Measurements from ENCODE around the gene ITPKC.

DNA sequence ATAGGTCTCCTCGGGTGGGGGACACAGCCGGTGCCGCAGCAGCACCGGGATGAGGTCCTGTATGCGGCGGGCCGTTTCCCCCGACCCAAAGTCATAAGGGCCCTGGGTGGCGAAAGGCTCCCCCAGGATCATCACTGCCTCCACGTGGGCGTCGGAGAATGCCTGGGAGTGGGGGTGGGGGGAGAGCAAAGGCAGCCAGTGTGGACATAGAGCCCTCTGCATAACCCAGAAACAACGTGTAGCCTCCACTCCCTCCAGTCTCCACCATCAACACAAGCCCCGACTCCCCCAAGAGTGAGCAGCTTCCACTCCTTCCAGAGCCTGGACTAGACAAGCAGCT lies 24.7 kb upstream of the ITPKC start:
- no peak for TF ChIP-seq EZH2 (IDR thresholded peaks at IDR 0.05; ENCODE audit: low read depth, unreplicated experiment)
- TF ChIP-seq, protein P1, sequence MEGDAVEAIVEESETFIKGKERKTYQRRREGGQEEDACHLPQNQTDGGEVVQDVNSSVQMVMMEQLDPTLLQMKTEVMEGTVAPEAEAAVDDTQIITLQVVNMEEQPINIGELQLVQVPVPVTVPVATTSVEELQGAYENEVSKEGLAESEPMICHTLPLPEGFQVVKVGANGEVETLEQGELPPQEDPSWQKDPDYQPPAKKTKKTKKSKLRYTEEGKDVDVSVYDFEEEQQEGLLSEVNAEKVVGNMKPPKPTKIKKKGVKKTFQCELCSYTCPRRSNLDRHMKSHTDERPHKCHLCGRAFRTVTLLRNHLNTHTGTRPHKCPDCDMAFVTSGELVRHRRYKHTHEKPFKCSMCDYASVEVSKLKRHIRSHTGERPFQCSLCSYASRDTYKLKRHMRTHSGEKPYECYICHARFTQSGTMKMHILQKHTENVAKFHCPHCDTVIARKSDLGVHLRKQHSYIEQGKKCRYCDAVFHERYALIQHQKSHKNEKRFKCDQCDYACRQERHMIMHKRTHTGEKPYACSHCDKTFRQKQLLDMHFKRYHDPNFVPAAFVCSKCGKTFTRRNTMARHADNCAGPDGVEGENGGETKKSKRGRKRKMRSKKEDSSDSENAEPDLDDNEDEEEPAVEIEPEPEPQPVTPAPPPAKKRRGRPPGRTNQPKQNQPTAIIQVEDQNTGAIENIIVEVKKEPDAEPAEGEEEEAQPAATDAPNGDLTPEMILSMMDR (conservative IDR thresholded peaks at IDR 0.05; ENCODE audit: low read depth in 2 of 2), result no peak

Data from GM23338 (cell line).